ENCODE results near the gene TIMM23.
"Not testable (repeated sequence)": the region's sequence is repeated elsewhere in the genome, so short reads cannot be mapped to it uniquely, and the experiment has no call there.

TIMM23 gene, protein sequence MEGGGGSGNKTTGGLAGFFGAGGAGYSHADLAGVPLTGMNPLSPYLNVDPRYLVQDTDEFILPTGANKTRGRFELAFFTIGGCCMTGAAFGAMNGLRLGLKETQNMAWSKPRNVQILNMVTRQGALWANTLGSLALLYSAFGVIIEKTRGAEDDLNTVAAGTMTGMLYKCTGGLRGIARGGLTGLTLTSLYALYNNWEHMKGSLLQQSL

DNA sequence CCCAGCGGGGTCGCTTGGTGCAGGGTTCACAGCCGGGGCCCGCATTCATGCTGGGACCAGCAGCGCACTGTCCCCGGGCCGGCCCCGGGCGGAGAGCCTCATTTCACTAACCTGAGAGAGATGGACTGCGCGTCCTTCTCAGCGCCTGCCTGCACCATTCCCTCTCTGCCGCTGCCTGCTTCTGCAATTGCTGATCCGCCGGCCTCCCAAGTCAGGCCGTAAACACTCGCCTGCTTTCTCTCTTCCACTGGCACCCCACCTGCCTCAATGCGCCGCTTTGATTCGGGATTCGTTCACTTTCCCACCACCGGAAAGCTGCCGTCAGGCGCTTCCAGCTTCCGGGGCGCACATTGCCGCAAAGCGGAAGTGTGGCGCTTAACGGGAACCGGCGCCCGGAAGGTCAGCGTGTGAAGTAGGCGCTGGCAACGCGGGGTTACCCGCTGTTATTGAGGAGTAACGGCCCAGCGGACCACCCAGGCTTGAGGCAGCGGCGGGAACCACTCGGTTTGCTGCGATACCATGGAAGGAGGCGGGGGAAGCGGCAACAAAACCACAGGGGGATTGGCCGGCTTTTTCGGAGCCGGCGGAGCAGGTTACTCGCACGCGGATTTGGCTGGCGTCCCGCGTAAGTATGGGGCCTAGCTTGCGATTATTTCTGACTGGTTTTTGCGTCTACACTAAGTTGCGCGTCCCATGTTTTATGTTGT, at the start of gene TIMM23:
Gene TIMM23, plus strand, starts transcription at position 384 of the 707 bp plus-strand sequence. Its CDS starts 136 bp downstream, at position 520.
- peak; percentile 48 for DNase-seq

DNA sequence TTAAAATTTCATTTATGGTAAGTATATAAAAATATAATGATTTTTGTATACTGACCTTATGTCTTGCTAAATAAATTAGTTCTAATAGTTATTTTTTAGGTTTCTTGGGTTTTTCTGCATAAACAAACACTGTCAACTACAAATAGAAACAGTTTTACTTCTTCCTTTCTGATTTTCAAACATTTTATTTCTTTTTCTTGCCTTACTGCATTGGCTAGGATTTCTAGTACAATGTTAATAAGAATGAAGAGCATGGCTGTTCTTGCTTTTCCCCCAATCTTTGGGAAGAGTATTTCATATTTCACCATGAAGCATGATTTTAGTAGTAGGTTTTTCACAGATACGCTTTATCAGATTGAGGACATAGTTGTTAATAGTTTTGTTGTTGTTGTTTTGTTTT, 45.5 kb upstream of the TIMM23 start:
- not testable (repeated sequence) for DNase-seq

DNA sequence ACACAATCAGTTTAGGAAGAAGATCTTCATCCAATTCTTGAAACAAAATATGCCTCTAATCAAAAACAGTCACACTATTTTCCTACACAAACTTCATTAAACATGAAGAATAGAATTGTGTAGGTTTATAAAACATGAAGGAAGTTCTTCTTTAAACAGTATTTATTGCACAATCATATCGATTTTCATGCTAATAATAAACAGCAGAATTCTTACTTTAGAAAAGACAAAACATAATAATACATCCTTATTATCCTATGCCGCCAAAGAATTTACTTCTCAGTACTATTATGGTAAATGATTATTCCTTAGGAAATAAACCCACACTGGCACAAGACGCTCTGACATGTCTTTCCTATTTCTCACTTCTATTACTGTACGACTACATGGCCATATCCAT, 41.0 kb upstream of the TIMM23 start:
- not testable (repeated sequence) for DNase-seq

DNA sequence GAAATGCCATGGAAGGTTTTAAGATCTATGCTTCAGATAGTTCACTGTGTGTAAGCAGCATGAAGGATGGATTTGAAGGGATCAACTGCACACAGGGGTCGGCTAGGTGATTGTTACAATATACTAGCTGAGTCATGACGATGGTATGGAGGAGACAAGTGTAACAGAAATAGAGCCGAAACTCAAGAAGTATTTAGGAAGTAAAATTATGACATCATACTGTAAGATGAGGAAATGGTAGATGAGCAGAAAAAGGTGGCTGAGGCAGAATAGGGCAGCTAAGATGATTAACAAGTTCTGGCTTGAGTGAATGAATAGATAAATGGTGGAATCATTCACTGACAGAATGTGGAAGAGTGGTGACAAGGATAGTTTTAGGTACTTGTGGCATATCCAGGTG, 37.5 kb upstream of the TIMM23 start:
- not testable (repeated sequence) for DNase-seq

DNA sequence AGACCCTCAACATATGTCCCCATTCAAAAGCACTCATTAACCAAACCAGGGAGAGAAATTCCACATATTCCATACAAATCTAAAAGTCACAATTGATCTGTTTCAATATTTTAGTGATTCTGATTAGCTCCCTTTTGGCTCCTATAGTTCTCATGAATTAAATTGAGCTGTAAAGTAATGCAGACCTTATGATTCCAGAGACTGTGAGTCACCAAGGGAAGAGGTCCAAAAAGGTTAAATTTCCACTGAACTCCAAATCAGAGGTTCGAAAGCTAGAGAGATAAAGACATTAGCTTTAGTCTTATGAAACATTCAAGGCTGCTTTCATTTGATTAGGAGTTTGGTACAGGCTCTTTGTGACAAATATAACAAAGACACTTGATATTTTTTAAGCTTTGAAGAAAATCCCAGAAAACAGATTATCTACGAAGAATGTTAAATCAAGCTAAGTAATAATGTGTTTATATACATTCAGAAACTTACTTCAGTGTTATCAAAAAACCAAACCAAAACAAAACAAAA, 33.1 kb upstream of the TIMM23 start:
- DNase-seq: not testable (repeated sequence)

GRCh38 chr10:45941196-45941595, 31.1 kb upstream of the TIMM23 start:
- not testable (repeated sequence) for DNase-seq

- DNase-seq: not testable (repeated sequence)
These were observed 26.8 kb upstream of the TIMM23 start for GRCh38 chr10:45945476-45945875.

DNA sequence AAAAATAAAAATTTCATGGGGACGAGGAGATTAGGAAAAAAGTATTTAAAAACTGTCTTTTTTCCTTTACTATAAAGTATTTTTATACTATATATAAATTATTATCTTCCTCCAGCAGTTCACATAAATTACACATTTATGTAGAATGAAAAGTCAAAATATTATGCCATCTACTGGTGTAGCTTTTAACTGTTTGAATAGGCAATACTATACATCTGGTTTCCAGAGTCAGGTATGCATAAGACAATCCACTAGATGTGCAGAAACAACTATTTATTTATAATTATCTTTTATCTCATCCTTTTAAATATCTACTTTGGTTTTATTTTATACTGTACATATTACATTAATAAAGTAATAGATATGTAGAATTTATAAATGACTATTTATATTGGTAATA, 24.9 kb upstream of the TIMM23 start:
- DNase-seq: not testable (repeated sequence)

DNA sequence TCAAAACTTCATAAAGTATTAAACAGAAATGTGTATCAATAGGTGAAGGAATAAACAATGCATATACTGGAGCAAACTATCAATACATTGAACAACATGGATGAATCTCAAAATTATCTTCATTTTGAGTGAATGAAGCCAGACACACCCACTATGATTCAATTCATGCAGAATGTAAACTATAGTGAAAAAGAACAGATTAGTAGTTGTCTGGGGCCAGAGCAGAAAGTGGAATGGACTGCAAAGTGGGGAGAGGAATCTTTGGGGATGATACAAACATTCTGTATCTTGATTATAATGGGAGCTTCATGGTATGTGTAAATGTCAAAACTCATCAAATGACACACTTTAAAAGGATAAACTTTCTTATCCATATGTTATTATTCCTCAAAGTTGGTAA, 23.5 kb upstream of the TIMM23 start:
- not testable (repeated sequence) for DNase-seq

DNA sequence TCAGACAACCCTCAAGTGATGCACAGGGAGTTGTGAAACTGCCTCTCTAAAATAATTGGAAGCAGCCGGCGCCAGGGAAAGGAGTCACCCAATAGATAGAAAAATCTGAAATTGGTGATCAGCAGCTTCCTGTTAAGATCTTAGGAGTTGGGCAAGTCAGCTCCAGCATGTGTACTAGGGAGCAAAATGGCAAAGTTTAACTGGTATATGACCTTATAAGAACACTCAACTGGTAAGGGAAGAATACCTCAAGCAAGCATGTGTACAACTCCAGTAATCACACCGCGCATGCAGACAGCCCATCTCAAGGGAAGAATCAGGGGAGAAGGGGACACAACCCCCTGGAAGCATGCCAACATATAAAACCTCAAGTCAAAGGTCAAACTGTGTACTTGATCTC, 17.9 kb upstream of the TIMM23 start:
- not testable (repeated sequence) for DNase-seq

DNA sequence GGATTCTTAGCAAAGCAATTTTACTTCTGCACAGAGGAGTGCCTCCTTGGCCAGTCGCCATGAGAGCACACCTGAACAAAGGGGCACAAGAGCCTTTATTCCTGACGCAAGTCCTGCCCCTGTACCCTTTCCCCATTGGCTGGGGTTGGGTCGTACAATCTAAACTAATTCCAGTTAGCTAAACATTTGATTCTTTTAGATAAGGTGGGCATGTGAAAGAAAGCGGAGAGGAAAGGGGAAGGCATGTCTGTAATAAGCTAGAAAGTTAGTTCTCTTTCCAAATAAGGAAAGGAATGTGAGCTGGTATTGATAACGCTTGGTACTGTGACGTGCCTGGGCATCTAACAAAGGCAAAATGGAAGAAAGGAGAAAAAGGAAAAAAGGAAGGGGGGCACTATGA, 15.7 kb upstream of the TIMM23 start:
- DNase-seq: not testable (repeated sequence)

GRCh38 chr10:45957928-45958327, 14.4 kb upstream of the TIMM23 start:
- DNase-seq: not testable (repeated sequence)

DNA sequence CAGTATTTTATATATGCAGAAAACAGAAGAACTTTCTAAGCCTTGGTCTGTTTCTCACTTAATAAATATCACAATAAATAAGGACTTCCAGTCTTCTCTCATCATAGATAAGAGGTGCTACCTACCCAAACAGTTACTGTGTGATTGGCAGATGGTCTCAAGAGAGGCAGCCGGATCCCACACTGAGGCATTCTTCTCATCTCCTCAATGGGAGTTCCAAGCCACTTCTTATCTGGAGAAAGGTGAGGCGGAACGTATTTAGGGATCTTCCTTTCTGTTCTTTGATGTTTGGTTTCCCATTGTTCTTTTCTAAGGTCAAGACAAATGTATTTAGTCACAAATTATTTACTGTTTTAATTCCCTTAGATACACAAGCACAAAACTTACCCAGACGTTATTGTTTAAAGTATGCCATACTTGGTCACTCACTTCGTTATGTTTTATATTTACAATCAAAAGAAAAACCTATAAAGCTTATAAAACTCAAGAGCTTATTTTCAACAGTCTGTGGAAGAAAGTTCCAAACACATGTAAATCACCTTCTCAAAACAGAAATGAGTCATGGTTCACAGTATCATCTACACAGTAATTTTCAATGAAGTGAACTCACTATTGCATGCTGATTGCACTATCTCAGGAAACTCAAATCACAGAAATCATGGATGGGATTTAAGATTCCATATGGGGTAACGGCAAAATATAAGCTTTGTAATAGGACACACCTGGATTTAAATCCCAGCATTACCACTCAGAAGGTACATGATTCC, 9.4 kb upstream of the TIMM23 start:
- not testable (repeated sequence) for DNase-seq

- not testable (repeated sequence) for DNase-seq
These were observed 1.3 kb upstream of the TIMM23 start for GRCh38 chr10:45971019-45971418.

DNA sequence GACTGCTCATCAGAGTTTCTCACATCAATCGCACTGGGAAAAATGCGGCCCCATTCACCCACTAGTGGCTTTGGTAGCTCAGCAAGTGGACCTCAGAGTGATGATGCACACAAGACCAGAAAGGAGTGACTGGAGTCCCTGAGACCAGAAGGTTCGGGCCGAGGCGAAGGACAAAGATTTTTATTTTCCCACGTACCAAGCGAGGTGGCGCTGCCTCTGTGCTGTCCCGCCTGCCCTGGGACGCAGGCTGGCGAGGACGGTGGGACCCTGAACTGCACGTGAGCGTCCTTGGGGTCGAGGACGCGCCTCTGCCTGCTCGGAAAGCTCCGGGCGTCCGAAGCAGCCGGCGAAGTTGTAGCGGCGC, 565 bp upstream of the TIMM23 start:
- DNase-seq: not testable (repeated sequence)

DNA sequence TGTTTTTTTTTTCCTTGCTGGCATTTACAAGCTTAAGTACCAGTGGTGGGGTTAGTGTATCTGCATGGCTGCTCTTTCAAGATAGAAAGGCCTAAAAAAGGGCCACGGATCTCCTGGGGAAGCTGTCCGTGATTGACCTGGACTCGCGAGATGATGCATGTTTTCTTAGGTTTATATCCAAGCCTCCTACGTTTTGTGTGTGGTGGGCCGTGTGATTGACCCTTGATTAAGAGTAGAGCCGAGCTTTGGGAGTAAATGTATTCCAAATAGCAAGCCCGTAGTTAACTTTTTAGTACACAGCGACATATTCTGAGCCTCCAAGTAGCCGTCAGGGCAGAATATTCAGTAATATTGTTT, 502 bp downstream of the TIMM23 start:
- DNase-seq: peak; percentile 28

DNA sequence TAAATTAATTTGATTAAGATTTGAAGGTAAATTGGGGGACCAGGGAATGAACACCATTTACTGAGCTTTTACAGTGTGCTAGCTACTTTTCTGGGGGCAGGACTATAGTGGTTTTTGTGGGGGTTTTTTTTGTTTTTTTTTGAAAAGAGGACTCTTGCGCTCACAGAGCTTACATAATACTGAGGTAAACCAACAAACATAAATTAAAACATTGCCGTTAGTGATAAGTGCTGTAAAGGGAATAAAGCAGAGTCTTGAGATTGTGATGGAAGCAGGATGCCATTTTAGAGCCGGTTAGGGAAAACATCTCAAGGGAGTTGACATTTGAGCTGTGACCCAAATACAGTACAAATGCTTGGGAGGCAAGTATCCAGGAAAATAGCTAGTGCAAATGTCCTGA, 1.8 kb downstream of the TIMM23 start:
- not testable (repeated sequence) for DNase-seq

- not testable (repeated sequence) for DNase-seq
These were observed 6.3 kb downstream of the TIMM23 start for GRCh38 chr10:45978554-45978953.

- not testable (repeated sequence) for DNase-seq
These were observed 9.1 kb downstream of the TIMM23 start for GRCh38 chr10:45981367-45981766.

DNA sequence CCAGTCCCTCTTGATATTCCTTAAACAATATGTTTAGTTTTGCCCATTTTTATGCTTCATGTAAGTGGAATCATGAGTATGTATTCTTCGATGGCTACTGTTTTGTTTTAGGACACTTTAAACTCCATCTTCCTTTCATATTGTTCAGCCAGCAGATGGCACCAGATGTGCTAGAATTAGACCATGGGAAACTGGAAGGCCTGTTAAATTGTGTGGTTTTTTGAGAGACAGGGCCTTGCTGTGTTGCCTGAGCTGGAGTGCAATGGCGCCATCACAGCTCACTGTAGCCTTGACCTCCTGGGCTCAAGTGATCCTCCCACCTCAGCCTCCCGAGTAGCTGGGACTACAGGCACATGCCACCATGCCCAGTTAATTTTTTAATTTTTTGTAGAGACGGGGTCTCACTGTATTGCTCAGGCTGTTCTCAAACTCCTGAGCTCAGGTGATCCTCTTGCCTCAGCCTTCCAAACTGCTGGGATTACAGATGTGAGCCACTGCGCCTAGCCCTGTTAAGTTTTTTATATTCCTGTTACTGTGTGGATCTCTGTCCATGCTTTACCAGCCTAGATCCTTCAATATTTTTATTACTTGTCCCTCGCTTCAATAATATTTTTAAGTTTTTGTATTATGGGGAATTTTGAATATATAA, 11.4 kb downstream of the TIMM23 start:
- peak; percentile 56 for DNase-seq

GRCh38 chr10:45984473-45984872, 12.2 kb downstream of the TIMM23 start:
- DNase-seq: peak; percentile 51

DNA sequence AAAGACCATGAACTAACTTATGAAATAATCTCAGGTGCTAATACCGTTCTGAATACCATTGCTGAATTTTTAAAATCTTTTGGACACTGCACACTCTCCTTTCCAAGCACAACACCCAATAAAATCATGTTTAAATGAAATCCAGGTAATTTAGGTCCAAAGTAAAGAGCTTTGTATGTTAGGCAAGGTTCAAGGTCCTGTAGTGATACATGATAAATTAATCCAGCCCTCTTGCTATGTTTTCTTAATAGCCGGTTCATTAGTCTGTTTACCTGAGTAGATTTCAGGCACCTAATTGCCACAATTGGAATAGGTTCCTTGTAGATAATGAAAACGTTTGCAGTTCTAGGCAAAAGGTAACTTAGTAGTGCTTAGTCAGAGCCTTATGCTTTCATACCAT, 13.3 kb downstream of the TIMM23 start:
- DNase-seq: not testable (repeated sequence)

GRCh38 chr10:45997557-45997956, 25.3 kb downstream of the TIMM23 start:
- no peak for DNase-seq
